GM10266 (cell line): Measurements from ENCODE around the gene IFT27.

ENCODE experiments used
- DNase-seq: peaks from one replicate; pipeline ENCODE4 v3.0.0; 2012; ENCODE audit errors: extremely low spot score
- TF ChIP-seq, protein P1 (sequence below): IDR thresholded peaks from 2 replicates; pipeline ENCODE4 v1.5.1; 2012; ENCODE audit warnings: mild to moderate bottlenecking, low read depth; ENCODE audit not compliant: control insufficient read depth, insufficient read depth; ENCODE audit errors: missing control alignments

IFT27 gene, protein sequence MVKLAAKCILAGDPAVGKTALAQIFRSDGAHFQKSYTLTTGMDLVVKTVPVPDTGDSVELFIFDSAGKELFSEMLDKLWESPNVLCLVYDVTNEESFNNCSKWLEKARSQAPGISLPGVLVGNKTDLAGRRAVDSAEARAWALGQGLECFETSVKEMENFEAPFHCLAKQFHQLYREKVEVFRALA

DNA sequence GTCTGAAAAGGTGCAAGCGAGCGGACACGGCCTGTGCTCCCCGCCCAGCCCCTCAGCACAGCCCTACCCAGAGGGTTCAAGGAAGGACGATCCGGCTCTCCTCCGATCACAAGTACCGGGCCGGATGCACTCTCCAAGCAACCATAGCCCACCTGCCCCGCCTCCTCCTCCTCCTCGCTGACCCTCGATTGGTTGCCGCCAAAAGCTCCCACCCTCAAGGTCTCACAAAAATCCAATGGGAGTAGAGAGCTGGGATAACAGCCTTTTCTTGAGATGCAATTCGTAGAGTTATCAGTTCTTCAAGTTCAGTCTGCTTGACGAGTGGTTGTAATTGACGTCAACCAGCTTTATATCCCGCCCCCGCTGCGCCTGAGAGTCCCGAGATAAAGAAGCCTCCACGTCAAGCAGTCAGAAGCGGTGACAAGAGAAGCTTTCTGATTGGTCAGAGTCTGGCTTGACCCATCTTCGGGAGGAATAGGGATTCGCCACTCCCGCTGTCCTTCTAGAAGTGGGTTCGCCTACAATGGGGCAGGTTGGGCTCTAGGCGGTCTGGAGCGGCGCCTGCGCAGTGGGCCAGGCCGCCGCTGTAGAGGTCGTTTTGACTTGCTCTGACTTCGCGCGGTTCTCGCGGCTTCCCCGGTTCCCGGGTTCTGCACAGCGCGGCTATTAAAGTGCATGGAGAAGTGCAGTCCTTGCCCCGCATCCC, at the start of gene IFT27:
Gene IFT27, minus strand, starts transcription at position 156 of the 706 bp plus-strand sequence. CDS start 412 bp downstream, outside the sequence.
- TF ChIP-seq, protein P1, sequence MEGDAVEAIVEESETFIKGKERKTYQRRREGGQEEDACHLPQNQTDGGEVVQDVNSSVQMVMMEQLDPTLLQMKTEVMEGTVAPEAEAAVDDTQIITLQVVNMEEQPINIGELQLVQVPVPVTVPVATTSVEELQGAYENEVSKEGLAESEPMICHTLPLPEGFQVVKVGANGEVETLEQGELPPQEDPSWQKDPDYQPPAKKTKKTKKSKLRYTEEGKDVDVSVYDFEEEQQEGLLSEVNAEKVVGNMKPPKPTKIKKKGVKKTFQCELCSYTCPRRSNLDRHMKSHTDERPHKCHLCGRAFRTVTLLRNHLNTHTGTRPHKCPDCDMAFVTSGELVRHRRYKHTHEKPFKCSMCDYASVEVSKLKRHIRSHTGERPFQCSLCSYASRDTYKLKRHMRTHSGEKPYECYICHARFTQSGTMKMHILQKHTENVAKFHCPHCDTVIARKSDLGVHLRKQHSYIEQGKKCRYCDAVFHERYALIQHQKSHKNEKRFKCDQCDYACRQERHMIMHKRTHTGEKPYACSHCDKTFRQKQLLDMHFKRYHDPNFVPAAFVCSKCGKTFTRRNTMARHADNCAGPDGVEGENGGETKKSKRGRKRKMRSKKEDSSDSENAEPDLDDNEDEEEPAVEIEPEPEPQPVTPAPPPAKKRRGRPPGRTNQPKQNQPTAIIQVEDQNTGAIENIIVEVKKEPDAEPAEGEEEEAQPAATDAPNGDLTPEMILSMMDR: no peak
- peak; percentile 99 for DNase-seq

DNA sequence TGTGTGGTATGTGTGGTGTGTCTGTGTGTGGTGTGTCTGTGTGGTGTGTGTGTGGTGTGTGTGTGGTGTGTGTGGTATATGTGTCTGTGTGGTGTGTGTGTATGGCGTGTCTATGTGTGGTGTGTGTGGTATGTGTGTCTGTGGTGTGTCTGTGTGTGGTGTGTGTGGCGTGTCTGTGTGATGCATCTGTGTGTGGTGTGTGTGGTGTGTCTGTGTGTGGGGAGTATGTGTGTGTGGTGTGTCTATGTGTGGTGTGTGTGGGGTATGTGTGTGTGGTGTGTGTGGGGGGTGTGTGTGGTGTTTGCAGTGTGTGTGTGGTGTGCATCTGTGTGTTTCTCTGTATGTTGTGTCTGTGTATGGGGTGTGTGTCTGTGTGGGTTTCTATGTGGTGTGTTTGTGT, 48.7 kb upstream of the IFT27 start:
- TF ChIP-seq, protein P1: no peak
- DNase-seq: no peak

DNA sequence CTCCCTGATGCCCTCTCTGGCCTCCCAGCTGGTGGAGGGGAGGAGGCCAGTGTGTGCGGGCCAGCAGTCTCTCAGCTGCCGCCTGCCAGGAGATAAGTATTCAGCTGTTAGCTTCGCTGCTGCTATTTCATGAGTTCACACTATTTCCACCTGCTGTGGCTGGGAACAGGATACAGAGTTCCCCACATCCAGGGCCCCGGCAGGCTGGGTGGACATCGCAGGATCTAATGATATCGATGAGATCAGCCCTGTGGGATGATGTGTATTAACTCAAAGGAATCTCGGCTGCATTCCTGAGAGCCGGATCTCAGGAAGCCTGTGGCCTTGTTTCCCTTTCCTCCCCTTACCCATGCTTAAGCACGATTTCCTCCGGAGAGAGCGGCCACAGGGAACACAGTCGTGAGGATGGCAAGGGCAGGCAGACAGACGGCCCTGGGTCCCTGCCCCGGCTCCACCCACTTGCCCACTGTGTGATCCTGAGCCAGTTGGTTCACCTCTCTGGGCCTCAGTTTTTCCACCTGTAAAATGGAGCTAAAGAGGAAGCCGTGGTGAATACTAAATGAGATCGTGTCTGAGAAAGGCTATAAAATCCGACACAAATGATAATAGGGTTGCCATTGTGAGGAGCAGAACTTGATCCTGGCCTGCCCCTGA, 47.4 kb upstream of the IFT27 start:
- TF ChIP-seq, protein P1: no peak
- DNase-seq: no peak

DNA sequence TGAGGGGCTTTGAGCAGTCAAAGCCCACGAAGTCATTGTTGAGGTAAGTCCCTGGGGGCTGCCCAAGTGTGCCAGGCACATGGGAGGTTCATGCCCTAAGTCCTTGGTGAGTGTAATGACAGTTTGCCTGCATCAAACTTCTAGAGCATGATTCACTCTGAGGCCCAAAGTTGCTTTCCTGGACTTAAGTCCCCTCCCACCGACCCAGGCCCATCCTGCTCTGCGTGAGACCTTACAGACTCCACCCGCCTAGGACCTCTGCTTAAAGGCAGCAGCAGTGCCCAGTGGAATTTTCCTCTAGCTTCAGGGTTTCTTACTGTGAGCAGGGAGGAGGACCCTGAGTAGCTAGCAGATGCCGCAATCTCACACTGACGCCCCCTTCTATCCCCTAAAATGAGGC, 46.7 kb upstream of the IFT27 start:
- DNase-seq: no peak
- TF ChIP-seq, protein P1: no peak

DNA sequence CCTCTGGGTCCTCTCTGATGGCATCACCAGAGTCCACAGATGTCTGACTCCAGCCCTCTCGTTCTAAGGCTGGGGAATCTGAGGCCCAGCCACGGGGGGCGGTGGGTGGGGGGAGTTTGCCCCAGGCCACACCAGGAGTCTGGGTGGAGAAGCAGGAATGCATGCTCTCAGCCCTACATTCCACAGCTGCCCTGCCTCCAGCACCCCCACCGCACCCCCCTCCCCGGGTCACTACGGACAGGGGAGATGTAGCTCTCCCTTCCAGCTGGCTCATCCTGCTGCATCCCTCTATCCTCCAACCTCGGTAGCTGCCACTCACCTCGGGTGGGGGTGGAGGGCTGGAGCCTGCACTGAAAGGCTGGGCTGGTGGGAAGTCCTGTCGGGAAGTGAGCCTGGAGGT, 43.2 kb upstream of the IFT27 start:
- no peak for DNase-seq
- TF ChIP-seq, protein P1: no peak

DNA sequence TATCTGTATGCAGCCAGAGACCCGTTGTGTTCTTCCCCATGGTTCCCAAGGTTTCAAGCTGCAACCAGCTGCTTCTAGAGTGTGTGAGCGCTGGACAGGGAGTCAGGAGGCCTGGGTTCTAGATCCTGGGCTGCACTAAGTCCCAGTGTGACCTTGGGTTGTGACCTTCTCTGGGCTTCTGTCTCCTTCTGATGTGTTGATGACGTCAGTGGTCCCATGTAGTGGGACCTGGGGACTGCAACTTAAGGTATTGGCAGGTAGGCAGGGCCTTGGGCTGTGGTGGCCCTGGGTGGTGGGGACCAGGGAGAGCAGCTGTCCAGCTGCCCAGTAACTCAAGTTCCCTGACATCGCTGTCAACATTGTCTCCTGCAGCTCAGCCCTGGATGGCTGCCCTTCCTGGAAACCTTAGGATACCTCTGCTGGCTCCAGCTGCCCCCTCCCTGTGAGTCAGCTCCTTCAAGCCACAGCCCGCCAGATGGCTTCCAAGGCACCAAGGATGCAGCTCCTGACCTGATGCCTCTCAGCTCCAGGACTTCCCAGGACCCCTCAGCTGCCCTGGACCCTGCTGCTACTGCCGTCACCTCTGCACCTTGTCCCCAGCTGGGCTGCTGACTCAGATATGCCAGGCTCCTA, 42.2 kb upstream of the IFT27 start:
- TF ChIP-seq, protein P1: no peak
- no peak for DNase-seq
